PFSK-1 (cell line): ENCODE data around the gene PI4K2B.

Source experiments
- FOXP2 ChIP-seq: optimal IDR thresholded peaks from 2 replicates; pipeline ENCODE3; 2011; ENCODE audit warnings: borderline replicate concordance, control low read depth, inconsistent platforms; ENCODE audit not compliant: insufficient read depth; ENCODE audit errors: extremely low read length, extremely low read depth
- POLR2AphosphoS5 ChIP-seq: IDR thresholded peaks from 2 replicates; pipeline ENCODE4 v1.6.1; 2012; ENCODE audit warnings: low read depth, mild to moderate bottlenecking, control low read depth, low read length, moderate library complexity
- SIN3A ChIP-seq: IDR thresholded peaks from 2 replicates; pipeline ENCODE4 v1.6.1; 2012; ENCODE audit warnings: mild to moderate bottlenecking, low read length, moderate library complexity, borderline replicate concordance; ENCODE audit not compliant: insufficient read depth
- TAF1 ChIP-seq: IDR thresholded peaks from 2 replicates; pipeline ENCODE4 v1.6.1; 2012; ENCODE audit warnings: low read length, control low read depth, borderline replicate concordance; ENCODE audit not compliant: insufficient read depth
- TF ChIP-seq, protein P1 (sequence below), 2 experiments: IDR thresholded peaks; 2 replicates each; pipeline versions ENCODE4 v1.6.1 to v1.8.0; 2011 to 2012; ENCODE audit warnings: low read depth in 2 of 2, low read length in 2 of 2, control low read depth in 1 of 2, inconsistent platforms in 1 of 2, mild to moderate bottlenecking in 1 of 2, moderate library complexity in 1 of 2; ENCODE audit not compliant: insufficient read depth in 1 of 2

PI4K2B gene

DNA sequence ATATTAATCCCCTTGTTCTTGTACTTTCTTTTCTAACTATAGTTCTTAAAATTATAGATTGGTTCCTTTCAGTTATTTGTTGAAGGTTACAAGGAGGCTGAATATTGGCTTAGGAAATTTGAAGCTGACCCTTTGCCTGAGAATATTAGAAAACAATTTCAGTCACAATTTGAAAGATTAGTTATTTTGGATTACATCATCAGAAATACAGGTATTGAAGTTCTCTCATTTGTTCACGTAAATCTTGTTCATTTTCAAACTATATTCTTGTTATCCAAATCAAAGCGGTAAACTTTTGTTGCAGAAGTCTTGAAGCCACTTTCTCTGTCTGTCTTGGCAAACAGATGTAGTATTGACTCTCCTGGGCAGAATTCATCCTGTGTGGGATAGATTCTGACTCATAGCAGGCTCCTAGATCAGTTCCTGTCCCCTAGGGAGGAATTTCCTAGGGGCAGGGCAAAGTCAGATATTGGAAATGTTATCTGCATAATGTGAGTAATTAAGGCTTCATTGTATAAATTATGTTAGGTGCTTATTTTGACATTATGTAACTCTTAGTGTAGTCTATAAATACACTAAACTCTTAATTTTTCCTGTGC lies 25.2 kb downstream of the PI4K2B start:
- TF ChIP-seq FOXP2 = no peak
- no peak for TF ChIP-seq TAF1
- TF ChIP-seq, protein P1, sequence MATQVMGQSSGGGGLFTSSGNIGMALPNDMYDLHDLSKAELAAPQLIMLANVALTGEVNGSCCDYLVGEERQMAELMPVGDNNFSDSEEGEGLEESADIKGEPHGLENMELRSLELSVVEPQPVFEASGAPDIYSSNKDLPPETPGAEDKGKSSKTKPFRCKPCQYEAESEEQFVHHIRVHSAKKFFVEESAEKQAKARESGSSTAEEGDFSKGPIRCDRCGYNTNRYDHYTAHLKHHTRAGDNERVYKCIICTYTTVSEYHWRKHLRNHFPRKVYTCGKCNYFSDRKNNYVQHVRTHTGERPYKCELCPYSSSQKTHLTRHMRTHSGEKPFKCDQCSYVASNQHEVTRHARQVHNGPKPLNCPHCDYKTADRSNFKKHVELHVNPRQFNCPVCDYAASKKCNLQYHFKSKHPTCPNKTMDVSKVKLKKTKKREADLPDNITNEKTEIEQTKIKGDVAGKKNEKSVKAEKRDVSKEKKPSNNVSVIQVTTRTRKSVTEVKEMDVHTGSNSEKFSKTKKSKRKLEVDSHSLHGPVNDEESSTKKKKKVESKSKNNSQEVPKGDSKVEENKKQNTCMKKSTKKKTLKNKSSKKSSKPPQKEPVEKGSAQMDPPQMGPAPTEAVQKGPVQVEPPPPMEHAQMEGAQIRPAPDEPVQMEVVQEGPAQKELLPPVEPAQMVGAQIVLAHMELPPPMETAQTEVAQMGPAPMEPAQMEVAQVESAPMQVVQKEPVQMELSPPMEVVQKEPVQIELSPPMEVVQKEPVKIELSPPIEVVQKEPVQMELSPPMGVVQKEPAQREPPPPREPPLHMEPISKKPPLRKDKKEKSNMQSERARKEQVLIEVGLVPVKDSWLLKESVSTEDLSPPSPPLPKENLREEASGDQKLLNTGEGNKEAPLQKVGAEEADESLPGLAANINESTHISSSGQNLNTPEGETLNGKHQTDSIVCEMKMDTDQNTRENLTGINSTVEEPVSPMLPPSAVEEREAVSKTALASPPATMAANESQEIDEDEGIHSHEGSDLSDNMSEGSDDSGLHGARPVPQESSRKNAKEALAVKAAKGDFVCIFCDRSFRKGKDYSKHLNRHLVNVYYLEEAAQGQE (IDR thresholded peaks at IDR 0.05; ENCODE audit: insufficient read depth in 1 of 2, low read depth in 2 of 2, low read length in 2 of 2) = no peak
- TF ChIP-seq SIN3A = no peak
- TF ChIP-seq POLR2AphosphoS5 = no peak

DNA sequence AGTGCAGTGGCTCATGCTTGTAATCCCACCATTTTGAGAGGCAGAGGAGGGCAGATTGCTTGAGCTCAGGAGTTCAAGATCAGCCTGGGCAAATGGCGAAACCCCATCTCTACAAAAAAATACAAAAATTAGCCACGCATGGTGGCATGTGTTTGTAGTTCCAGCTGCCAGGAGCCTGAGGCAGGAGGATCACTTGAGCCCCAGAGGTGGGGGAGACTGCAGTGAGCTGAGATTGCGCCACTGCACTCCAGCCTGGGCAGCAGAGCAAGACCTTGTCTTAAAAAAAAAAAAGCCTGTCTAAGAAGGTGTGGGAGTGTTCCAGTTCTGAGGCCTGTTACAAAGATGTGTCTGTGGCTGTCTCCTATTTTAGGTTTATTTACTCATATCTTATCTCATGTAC lies 38.0 kb downstream of the PI4K2B start:
- TF ChIP-seq POLR2AphosphoS5 (no peak), SIN3A (no peak), FOXP2 (no peak), TAF1 (no peak)
- TF ChIP-seq, protein P1 (IDR thresholded peaks at IDR 0.05; ENCODE audit: insufficient read depth in 1 of 2, low read depth in 2 of 2, low read length in 2 of 2) = no peak

DNA sequence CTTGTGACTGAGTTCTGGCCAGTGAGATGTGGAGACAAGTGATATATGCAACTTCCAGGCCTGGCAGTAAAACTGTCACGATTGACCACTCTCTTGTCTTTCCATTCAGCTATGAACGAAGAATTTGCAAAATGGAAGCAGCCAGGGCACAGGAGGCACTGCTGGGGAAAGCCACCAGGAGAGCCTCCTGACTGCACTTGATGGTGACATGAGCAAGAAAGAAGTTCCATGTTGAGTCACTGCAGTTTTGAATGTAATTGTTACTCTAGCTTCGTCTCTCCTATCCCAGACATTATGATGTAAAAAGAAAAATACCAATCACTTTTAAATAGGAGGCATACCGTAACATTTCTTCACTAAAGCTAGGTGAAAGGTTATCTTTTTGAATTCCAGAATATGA lies 46.4 kb downstream of the PI4K2B start:
- TF ChIP-seq FOXP2 (no peak), POLR2AphosphoS5 (no peak), TAF1 (no peak), SIN3A (no peak)
- TF ChIP-seq, protein P1 (IDR thresholded peaks at IDR 0.05; ENCODE audit: insufficient read depth in 1 of 2, low read depth in 2 of 2, low read length in 2 of 2) = no peak

DNA sequence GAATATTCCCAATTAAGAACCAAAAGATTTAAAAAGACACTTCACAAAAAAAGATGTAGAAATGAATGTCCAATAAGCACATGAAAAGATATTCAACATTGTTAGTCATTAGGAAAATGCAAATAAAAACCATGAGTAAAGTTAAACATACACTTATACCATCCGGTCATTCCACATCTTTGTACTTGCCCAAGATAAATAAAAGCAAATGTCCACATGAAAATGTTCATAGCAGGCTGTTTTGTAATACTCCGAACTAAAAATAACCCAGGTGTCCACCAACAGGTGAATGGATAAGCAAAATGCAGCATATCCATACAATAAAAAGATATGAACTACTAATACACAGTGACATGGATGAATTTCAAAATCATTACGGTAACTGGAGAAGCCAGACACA lies 50.1 kb downstream of the PI4K2B start:
- no peak for TF ChIP-seq TAF1
- TF ChIP-seq, protein P1 (IDR thresholded peaks at IDR 0.05; ENCODE audit: insufficient read depth in 1 of 2, low read depth in 2 of 2, low read length in 2 of 2) = no peak
- TF ChIP-seq POLR2AphosphoS5 = no peak
- TF ChIP-seq FOXP2 = no peak
- no peak for TF ChIP-seq SIN3A
